Gastroesophageal sphincter (tissue), 3 donors: ENCODE measurements around the gene NEU2.

Experiments
- CTCF ChIP-seq, 4 experiments: fragments of 200-600 bp in 2 of 4; fragments of 450-650 bp in 2 of 4; sonication (generic) in 1 of 4; IDR thresholded peaks; one replicate each; pipeline ENCODE4 v1.5.1; 2017 to 2019; ENCODE audit warnings: antibody characterized with exemption in 4 of 4, mild to moderate bottlenecking in 2 of 4, moderate library complexity in 2 of 4
- EP300 ChIP-seq: sonication (generic); formaldehyde crosslinking; IDR thresholded peaks from one replicate; pipeline ENCODE4 v1.6.1; 2017; ENCODE audit warnings: antibody characterized with exemption, mild to moderate bottlenecking
- POLR2A ChIP-seq, 2 donors: fragments of 450-650 bp; IDR thresholded peaks; one replicate each; pipeline ENCODE4 v1.6.1; 2017; ENCODE audit warnings: antibody characterized with exemption in 2 of 2, mild to moderate bottlenecking in 2 of 2, moderate library complexity in 1 of 2
- POLR2AphosphoS5 ChIP-seq: sonication (generic); formaldehyde crosslinking; IDR thresholded peaks from one replicate; pipeline ENCODE4 v1.6.1; 2017; ENCODE audit warnings: antibody characterized with exemption

GRCh38 chr2:233082931-233083755 lies 50.7 kb downstream of the NEU2 start:
- TF ChIP-seq EP300 = no peak
- TF ChIP-seq CTCF (IDR thresholded peaks at IDR 0.05) = no peak
- TF ChIP-seq POLR2AphosphoS5 = no peak
- TF ChIP-seq POLR2A (IDR thresholded peaks at IDR 0.05) = no peak
